ENCODE data around the gene MRGPRX2.

The MRGPRX2 gene

DNA sequence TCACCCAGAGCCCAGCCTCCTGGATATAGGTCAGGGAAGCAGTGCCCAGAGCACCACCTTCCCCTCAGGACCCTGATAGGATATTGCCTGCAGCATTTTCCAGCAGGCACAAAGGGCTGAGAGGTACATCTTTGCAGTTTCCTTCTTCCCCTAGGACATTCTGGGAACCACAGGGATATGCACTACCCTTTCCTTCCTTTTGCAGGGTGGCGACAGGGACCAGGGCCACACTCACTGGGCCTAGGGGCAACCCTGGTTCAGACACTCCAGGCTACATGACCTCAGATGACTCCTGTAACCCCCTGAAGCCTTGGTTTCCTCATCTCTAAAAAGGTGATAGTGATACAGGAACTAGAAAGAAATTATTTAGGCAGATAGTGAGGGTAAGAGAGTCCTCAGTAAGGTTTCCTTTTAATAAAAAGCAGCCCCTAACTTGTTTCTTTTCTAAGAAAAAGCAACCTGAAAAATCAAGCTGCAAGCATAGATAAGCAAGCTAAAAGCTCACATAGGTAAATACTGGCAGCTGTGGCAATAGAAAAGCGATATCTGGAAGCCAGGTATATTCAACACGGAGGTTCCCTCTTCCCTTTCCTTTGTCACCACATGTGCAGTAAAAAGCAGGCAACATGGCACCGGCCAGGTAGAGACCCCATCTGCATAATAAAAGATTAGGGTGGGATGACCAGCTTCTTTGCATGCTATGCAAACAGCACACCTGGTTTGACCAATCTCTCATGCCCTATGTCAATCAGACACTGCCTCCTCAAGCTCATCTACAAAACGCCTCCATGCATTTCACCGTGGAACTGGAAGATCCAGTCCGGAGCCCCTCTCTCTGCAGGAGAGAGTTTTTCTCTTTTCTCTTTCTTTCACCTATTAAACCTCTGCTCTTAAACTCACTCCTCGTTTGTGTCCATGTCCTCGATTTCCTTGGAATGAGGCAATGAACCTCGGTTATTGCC, 13.2 kb upstream of the MRGPRX2 start:
- no peak for DNase-seq

DNA sequence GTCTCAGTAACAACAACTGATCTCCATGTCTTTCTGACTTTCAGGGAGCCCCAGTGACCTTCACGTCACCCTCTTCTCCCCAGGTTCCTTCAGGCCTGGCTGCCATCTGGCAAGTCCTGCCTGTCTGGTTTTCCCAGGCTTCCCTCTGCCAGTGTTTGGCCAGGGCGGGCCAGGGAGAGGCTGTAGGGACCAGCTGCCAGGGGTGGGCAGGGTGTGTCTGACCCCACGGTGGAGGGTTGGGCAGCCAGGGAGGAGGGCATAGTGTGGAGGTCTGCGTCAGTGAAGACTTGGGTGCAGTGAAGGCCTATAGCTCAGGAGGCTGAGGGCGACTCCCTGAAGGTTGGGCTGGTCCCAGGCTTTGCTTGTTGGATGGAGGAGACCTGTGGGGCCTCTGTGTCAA, 11.9 kb upstream of the MRGPRX2 start:
- DNase-seq, result no peak

DNA sequence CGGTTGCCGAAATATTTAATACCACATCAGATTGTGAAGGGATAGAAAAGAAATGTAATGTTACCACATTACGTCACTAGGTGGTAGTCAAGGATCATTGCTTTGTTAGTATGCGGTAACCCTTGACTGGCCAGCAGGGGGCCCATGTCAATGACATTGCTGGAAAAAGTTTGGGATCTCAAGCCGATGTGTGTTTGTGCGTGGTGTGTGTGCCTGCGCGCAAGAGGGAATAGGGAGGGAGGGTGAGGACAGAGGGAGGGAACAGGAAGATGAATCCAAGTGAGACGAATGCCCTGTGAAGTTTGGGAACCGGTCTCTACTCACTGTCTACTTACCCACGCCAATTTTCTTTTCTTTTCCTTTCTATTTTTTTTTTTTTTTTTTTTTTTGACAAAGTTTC, 10.7 kb upstream of the MRGPRX2 start:
- DNase-seq, result peak; percentile 46

DNA sequence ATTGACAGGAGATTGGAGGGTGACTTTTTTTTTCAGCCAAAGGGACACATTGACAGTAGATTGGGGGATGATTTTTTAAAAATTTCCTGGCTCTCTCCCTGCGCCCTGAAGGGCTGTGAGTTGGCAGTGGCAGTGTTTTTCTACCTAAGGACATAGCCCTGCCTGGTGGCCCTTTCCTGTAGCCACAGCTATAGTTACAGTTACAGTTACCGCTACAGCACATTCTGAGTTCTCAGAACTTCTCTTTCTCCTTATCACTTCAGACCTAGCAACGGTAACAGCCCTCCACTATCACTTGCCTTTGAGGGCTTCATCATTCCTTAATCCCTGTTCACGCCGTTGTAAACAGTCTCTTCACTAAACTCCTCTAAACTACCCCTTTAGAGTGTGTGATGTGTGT, 684 bp downstream of the MRGPRX2 start:
- DNase-seq, result no peak

DNA sequence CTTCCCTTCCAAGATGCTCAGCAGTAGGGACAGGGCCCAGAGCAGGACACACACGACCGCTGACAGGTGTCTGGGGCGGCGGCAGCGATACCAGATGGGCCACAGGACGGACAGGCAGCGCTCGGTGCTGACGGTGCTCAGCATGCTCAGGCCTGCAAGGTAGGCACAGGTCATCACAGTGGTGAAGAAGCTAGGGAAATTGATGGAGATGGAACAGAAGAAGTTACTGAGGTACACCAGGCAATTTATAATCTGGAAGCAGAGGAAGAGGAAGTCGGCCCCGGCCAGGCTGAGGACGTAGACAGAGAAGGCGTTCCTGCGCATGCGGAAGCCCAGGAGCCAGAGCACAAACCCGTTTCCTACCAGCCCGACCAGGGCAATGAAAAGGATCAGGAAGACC, 4.6 kb downstream of the MRGPRX2 start:
- no peak for DNase-seq

DNA sequence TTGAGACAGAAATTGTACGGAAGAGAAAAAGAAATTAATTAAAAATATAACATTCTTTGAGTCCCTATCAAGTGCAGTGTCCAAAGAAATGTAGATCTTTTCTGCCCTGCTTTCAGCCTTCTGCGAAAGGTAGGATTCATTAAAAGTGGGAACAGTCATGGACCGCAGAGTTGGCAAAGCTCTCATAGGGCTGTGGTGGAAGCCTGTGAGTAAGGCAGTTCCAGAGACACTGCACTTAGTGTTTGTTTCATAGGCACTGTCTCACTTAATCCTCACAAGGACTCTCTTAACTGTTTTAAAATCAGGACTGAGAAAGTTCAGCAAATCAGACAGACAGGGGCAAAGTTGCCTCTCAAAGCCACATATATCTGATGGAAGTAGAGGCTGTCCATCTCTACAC, 5.5 kb downstream of the MRGPRX2 start:
- no peak for DNase-seq

DNA sequence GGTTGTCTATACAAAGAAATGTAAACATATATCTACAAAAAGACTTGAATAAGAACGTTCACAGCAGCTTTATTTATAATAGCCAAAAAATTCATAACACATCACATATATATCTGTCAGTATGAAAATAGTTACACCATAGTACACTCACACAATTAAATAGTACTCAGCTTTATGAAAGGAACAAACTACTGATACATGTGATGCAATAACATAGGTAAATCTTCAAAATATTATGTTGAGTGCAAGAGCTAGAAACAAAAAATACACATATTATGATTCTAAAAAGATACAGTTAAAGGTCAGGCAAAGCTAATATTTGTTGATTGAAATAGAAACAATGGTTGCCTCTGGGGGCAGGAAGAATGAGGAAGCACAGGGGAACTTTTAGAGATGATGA, 6.6 kb downstream of the MRGPRX2 start:
- no peak for DNase-seq

DNA sequence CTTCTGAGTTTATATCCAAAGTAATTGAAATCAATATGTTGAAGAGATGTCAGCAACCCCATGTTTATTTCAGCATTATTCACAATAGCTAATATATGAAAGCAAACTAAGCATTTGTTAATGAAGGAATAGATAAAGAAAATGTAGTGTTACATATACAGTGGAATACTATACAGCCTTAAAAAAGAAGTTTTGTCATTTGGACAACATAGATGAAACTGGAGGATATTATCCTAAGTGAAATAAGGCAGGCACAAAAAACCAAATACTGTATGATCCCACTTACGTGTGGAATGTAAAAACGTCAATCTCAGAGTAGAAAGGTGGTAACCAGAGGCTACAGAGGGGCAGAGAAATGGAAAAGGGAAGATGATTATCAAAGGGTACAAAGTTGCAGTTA, 10.2 kb downstream of the MRGPRX2 start:
- no peak for DNase-seq

DNA sequence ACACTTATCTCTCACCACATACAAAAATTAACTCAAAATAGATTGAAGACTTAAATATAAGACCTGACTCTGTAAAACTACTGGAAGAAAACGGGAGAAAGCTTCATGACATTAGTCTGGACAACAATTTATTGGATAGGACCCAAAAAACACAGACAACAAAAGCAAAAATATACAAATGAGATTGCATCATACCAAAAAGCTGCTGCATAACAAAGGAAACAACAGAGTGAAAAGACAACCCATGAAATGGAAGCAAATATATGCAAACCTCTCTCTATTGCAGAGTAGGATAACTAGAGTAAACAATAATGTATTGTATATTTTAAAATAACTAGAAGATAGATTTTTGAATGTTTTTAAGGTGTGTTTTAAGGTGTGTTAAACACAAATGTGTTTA, 11.2 kb downstream of the MRGPRX2 start:
- DNase-seq, result no peak

DNA sequence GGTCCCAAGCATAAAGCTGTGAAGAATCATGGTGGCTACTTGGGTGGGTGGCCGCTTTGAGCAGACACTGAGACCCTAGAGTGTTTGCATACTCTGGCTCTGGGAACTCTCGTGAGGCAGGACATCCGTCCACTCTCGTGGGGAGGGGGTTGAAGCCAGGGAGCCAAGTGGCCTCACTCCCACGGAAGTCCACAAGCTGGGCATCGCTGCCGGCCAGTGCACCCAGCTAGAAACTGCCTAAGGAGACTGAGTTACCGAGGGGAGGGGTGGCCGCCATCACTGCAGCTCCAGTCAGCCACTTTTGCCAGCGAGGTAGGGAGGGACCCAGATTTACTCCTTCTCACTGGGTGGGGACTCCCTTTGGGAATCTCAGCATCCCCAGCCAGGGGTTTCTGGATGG, 20.5 kb downstream of the MRGPRX2 start:
- no peak for DNase-seq

DNA sequence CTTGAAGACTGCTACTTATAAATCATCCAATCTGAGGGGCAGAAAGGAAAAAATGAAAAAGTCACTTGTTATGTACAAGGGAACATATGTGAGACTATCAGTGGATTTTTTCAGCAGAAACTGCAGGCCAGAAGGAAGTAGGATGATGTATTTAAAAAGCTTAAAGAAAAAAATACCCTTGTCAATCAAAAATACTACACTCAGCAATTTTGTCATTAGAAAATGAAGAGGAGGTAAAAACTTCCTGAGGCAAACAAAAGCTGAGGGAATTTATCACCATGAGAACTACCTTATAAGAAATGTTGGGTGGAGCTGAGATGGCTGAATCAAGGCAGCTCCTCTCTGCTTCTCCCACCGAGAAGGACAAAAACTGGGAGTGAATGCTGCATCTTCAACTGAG, 21.1 kb downstream of the MRGPRX2 start:
- DNase-seq, result no peak

DNA sequence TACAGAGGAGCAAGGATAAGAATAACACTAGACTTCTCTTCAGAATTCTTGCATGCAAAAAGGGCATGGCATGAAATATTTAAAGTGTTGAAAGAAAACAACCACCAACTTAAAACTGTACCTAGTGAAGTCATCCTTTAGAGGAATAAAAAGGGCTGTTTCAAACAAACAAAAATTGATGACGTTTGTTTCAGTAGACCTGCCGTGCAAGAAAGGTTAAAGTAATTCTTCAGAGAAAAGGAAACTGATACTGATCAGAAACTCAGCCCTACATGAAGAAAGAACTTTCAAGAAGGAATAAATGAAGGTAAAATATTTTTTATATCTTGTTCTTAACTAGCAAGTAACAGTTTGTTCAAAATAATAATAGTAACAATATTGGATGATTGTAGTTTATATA, 27.5 kb downstream of the MRGPRX2 start:
- no peak for DNase-seq

DNA sequence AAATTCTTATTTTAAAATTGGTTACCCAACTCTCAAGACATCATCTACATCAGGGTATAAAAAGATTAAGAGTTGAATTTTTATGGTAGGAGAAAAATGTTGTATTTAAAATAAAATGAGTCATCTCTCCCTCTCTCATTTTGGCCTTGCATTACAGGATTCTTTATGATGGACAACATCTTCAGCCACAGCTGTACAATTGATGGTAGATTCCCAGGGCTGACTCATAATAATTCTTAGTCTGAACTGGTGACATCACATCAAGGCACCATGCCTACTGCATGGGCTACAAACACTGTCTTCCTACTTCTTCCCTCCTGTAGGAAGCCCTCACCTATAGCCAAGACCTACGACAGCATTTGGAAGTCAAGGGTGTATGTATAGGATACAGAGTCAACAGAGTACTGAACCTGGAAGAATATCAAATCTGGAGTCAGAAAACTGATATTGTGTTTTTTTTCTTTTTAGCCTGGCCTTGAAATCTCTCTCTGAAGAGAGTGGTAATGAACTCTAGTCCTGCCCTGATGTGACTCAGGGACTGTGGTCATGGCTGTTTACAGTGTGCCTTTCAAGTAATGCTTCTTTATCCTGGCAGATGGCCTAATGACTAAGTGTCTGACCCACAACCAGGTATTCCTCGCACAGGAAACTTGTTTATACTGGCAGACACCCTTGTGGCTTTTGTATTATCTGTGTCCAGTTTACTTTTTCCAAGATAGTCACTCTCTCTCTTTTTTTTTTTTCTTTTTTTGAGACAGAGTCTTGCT, 32.5 kb downstream of the MRGPRX2 start:
- no peak for DNase-seq

DNA sequence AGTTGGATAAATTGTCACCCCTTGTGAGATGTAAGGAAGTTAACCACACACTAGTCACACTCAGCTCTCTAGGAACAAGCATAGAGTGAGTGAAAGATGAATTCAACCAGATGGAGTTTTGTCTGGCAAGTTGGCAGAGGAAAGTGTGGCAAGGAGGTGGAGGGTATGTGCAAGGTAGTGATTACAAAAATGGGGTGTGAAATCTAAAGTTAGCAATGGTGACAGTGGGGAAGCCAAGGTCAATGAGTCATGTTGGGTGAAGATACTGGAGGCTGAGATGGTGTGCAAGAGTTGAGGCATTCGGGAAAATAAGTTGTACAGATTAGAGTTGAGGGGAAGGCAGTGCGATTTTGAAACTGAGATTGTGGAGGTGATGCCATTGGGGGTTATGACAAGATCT, 33.7 kb downstream of the MRGPRX2 start:
- DNase-seq, result no peak

DNA sequence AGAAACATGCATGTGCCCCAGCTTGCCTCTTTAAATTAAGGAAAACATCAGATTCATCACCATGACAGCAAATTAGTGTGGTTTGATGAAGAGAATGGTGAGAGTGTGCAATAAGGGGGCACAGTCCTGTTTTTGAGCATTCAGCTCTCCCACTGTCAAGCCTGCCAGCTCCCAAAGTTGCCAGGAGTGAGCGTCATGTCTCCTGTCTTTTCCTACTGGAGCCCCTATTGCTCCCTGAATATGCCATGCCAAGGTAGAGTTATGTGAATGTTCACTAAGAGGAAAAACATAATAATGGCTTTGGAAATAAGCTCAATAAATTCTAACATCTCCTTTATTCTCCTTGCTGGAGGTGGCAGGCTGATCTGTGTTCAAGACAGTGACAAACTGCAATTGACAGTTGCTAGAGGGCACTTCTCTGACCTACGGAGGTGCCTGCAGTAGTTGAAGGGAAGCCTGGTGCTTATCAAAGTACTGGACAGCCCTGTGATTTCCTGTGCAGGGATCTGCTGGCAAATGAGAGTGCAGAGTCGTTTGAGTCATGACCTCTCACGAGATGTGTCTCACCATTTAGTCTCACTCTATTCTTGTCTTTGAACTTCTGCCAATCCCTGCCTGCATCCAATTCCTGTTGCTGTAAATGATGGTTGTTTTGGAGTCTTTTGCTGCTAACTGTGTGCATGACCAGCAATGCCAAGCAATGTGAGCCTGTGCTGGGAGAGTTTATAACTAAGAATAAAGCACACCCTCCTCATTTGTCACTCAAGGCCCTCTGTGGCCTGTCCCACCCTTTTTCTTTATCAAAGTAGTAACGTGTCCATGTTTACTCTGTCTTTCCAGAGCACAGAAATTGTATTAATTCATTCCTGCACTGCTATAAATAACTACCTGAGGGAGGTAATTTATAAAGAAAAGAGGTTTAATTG, 34.8 kb downstream of the MRGPRX2 start:
- no peak for DNase-seq

DNA sequence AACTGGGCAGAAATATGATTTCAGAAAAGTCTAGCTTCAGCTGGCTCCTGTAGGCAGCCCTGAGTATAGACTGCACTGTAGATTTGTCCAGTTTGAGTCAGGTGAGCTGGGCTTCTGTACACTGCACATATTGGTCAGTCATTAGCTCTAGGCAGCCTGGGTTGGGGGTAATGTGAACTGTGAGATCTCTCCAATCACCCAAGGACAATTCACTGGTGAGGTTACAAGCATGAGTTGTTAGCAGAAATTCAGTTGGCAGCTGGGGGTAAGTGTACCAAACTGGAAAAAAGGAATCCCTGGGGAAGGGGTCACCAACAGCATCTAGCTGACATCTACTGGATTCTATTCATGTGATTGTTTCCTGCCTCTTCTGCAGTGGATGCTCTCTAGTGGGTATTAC, 39.7 kb downstream of the MRGPRX2 start:
- no peak for DNase-seq

DNA sequence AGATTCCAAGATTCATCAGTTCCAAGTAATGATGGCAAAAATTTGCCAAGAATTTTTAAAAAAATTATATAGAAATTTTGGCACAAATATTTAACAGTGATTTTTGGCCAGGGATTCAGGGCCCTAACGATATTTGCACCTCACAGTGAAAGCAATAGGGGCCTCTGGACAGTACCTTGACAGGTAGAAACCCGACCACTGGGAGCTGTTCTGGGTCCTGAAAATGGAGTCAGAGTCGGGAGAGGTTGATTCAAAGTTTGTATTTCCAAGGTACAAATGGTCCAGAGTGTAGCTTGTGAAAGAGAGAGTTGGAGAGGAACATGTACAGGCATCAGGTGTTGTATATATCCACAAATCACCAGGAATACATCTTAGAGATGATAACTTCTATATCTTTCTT, 41.6 kb downstream of the MRGPRX2 start:
- no peak for DNase-seq

DNA sequence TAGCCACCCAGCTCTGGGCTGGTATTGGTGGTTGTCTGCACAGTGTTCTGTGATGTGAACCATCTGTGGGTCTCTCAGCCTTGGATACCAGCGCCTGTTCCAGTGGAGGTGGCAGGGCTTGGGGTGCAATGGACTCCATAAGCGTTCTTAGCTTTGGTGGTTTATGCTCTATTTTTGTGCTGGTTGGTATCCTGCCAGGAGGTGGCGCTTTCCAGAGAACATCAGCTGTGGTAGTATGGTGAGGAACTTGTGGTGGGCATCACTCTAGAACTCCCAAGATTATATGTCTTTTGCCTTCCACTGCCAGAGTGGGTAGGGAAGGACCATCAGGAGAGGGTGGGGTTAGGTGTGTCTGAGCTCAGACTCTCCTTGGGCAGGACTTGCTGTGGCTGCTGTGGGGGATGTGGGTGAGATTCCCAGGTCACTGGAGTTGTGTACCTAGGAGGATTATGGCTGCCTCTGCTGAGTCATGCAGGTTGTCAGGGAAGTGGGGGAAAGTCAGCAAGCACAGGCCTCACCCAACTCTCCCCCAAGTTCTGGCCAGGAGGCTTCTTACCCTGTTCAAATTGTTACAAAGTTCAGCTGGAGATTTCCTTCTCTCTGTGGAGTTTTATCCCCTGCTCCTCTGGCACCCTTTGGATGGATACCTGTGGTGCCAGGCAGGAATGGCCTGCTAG, 47.2 kb downstream of the MRGPRX2 start:
- no peak for DNase-seq

DNA sequence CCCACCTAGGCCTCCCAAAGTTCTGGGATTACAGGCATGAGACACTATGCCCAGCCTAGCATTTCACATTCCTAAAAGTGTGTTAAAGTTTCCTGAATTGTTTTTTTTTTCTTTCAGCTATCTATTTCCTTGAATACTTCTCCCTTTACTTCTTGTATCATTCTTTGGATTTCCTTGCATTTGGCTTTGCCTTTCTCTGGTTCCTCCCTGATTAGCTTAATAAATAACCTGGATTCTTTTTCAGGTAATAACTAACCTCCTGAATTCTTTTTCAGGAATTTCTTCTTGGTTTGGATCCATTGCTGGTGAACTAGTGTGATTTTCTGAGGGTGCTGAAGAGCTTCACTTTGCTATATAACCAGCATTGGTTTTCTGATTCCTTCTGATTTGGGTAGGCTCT, 47.9 kb downstream of the MRGPRX2 start:
- no peak for DNase-seq
